HG02763 (cell line): ENCODE measurements around the gene PSEN1.
A peak's percentile ranks its signal among the peaks of the same experiment; 100 is the strongest.

Source experiments
- ATAC-seq: cut with Tn5 transposase; IDR thresholded peaks from one replicate; pipeline ENCODE4 v1.9.1; 2021; ENCODE audit warnings: mild to moderate bottlenecking, moderate library complexity; ENCODE audit not compliant: unreplicated experiment

PSEN1 gene

DNA sequence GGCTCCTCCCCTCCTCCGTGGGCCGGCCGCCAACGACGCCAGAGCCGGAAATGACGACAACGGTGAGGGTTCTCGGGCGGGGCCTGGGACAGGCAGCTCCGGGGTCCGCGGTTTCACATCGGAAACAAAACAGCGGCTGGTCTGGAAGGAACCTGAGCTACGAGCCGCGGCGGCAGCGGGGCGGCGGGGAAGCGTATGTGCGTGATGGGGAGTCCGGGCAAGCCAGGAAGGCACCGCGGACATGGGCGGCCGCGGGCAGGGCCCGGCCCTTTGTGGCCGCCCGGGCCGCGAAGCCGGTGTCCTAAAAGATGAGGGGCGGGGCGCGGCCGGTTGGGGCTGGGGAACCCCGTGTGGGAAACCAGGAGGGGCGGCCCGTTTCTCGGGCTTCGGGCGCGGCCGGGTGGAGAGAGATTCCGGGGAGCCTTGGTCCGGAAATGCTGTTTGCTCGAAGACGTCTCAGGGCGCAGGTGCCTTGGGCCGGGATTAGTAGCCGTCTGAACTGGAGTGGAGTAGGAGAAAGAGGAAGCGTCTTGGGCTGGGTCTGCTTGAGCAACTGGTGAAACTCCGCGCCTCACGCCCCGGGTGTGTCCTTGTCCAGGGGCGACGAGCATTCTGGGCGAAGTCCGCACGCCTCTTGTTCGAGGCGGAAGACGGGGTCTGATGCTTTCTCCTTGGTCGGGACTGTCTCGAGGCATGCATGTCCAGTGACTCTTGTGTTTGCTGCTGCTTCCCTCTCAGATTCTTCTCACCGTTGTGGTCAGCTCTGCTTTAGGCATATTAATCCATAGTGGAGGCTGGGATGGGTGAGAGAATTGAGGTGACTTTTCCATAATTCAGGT lies at the start of gene PSEN1:
Gene PSEN1 (plus strand): TSS at position 121 of the 839 bp plus-strand sequence. CDS start 11,513 bp downstream, outside the sequence.
- peak; percentile 89 for ATAC-seq

DNA sequence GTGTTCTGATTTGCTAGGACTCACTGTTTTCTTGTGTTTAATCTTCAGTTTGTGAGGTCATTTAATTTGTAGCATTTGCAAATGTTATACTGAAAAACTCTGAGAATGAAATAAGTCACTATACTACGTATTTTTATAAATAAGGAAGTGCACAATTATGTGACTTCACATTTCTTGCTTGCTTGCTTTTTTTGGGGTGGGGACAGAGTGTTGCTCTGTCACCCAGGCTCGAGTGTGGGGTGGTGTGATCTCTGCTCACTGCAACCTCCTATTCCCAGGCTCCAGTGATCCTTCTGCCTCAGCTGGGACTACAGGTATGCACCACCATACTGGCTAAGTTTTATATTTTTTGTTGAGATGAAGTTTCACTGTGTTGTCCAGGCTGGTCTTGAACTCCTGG lies 45.3 kb upstream of the PSEN1 start:
- ATAC-seq: no peak

DNA sequence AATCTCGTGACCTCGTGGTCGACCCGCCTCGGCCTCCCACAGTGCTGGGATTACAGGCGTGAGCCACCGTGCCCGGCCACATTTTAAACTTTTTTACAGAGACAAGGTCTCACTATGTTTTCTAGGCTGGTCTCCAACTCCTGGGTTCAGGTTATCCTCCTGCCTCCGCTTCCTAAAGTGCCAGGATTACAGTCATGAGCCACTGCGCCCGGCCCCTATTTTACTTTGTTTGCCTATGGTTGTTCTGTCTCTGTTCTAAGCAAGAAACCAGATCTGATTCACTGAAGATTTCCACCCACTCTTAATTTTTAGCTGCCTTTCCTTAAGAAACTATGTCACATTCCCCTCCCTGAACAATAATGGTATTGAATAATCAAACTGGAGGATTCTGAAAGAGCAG lies 38.9 kb upstream of the PSEN1 start:
- ATAC-seq: no peak

DNA sequence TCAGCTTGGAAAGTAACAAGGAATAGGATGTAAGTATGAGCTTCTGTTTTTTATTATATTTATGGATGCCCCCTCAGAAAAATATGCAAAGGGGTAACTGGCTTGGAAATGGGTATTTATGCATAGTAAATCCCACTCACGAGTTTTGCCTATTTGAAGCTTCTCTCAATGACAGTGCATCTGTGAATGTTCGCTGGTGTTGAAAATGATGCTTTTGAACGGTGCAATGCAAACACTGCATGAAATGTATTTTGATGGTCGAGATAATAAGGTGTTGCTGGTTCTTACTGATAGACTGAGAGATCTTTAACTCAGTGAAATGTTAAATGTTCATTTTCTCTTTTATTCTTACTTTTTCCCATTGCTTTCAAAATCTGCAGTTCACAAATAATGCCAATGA lies 36.0 kb upstream of the PSEN1 start:
- no peak for ATAC-seq

DNA sequence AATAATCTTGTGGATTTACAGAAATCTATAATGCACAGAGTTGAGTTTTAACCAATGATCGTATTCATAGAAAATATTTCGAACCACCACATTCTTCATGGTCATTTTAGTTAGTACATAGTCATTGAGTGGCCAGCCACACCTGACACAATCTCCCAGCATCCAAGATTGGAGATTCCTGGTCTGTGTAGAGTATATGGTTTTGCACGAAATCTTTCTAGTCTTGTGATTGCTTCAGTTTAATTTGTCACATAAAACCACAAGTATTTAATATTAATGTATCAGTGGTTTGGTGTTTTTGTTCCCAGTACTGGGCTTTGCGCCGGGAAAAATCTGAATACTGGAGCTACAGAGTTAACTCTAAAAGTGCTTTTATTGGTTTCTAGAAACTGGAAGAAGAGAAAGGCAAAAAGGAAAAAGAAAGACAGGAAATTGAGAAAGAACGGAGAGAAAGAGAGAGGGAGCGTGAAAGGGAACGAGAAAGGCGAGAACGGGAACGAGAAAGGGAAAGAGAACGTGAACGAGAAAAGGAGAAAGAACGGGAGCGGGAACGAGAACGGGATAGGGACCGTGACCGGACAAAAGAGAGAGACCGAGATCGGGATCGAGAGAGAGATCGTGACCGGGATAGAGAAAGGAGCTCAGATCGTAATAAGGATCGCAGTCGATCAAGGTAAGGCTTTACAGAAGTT lies 33.4 kb upstream of the PSEN1 start:
- no peak for ATAC-seq

DNA sequence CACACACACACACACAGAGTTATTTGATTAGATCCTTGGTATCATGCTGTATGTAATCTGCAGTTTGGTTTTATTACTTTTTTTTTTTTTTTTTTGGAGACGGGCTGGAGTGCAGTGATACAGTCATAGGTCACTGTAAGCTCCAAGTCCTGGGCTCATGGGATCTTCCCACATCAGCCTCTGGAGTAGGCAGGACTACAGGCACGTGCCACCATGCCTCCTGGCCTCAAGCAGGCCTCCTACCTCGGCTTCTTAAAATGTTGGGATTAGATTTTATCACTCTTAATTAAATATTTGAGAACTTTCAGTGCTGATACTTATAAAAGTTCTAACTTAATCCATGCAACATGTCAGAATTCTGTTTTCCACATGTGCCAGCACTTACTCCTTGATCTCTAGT lies 31.3 kb upstream of the PSEN1 start:
- no peak for ATAC-seq

DNA sequence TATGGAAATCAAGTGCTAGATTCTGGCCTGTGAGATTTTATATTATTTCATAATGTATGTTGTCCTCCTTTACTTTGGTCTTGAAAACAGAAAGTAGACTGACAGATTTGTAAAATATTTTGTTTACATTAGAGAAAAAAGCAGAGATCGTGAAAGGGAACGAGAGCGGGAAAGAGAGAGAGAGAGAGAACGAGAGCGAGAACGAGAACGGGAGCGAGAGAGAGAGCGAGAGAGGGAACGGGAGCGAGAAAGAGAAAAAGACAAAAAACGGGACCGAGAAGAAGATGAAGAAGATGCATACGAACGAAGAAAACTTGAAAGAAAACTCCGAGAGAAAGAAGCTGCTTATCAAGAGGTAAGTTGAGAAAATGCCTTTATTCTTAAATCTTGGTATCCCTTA lies 30.6 kb upstream of the PSEN1 start:
- no peak for ATAC-seq

DNA sequence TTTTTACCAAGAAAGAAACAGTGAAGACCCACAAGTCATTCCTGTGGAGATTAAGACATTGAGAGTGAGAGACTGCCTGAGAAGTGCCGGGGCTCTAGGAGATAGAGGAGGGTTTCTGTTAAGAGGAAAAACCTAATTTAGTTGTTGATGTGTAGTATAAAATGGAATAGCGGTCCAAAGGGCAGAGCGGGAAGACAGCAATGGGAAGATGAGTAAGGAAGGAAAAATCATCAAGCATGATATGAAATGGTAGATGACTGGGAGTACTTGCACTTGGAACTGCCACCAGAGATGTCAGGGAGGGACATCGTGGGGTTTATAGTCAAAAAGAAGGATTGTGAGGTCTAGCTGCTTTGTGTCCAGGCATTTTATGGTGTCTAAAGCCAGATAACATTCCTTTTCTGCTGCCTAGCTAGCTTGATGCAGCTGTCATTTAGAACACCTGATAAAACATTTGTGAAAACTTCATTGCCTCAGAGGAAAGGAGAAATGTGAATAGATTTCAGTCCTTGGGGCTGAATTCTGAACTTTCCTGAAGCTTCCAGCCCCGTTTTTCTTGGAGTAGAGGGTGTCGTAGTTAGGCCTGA lies 20.1 kb upstream of the PSEN1 start:
- ATAC-seq: no peak

DNA sequence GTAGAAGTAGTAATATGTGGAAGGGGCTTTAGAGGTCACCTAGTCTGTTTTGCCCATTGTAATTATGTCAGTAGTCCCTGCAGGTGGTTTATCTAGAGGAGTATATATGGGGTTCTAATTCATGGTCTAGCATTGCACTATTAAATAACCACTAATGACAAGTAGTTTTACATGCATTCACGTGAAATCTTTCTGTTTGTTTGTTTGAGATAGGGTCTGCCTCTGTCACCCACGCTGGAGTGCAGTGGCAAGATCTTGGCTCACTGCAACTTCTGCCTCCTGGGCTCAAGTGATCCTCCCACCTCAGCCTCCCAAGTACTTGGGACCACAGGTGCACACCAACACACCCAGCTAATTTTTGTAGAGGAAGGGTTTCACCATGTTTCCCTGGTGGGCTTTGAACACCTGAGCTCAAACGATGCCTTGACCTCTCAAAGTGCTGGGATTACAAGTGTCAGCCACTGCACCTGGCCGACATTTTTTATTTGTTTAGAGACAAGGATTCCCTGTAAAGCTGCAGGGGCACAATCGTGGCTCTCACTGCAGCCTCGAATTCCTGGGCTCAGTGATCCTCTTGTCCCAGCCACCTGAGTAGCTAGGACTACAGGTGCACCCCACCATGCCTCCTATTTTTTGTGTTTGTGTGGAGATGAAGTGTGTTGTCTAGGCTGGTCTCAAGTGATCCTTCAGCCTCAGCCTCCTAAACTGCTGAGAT lies 12.0 kb upstream of the PSEN1 start:
- ATAC-seq: no peak

DNA sequence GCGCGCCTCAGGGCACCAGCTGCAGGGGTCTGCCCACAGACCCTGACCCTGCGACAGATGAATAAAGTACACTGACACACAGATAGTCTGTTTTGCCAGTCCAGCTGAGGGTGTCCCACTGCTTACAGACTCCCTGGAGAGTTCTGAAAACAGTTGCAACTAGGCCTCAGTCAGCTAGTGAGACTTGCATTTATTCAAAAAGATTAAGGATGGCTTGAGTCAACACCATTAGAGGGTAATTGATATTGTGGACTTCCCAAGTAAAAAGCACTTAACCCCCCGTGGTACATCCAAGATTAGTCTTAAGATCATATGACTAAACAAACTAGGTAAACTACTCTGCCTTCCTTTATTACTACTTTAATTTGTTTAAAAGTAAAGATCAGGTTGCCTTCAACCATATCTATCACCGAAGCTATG lies 11.1 kb upstream of the PSEN1 start:
- ATAC-seq: no peak

DNA sequence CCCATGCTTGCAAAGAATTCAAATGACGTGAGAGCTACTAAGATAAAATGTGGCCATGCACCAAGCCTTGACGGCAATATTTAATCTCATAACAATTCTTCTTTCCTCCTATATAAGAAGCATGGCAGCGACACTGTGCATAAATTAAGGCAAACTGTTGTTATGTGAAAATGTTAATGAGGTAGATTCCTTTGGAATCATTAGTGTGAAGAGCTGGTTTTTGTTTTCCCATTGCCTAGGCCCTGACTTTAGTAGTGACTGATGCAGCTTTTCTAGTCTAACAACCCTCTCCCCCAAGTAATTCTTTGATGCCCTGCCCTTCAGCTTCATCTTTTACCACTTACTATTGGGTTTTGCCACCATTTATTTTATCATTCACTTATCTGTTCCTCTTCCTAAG lies 10.6 kb upstream of the PSEN1 start:
- no peak for ATAC-seq

DNA sequence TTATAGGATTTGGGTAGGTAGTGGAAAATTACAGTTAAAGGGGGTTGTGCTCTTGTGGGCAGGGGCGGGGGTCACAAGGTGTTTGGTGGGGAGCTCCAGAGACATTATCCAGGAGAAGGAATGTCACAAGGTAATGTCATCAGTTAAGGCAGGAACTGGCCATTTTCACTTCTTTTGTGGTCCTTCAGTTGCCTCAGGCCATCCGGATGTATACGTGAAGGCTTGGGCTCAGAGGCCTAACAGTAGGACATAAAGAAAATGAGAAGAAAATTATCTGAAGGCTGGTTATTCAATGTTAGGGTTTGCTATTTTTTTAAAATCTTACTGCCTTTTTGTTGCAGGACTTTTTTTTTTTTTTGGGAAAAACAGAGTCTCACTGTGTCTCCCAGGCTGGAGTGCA lies 2.5 kb upstream of the PSEN1 start:
- no peak for ATAC-seq

DNA sequence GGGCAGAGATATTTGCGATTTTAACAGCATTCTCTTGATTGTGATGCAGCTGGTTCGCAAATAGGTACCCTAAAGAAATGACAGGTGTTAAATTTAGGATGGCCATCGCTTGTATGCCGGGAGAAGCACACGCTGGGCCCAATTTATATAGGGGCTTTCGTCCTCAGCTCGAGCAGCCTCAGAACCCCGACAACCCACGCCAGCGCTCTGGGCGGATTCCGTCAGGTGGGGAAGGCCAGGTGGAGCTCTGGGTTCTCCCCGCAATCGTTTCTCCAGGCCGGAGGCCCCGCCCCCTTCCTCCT lies 271 bp upstream of the PSEN1 start:
- ATAC-seq: no peak

DNA sequence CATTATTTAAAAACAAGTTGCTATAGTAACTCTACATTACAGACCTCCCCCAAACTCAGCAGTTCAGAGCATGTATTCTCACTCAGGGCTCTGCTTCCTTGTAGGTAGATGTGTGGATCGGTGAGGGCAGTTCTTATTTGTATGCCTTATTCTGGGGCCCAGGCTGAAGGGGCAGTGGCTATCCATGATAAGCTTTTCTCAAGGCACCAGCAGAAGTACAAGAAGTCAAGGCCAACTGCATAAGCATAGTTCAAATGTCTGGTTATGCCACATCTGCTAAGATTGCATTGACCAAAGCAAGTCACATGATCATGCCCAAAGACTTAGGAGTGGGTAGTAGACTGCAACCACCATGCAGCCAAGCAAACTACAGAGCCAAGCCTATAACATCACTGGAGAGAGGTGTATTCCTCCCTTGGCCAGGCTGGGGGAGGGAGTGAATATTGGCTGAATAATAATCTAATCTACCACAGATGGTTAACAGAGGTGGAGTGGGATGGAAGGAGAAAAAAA lies 4.6 kb downstream of the PSEN1 start:
- ATAC-seq: no peak

DNA sequence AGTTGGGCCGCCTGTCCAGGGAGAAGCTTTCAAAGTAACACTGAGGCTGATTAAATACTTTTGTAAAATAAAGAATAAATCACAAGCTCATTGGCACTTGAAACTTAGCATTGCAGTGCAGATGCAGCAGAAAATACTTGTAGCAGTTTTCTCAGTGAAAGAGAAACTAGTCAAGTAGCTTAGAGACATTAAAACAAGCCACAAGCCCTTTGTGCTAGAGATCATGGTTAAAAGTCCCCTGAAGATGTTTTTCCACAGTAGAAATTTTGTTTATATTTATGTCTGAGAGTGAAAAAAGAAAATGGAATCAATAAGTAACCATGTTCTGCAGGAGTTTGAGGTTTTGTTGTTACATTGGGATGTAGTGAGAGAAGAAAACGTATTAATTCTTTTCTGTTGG lies 5.9 kb downstream of the PSEN1 start:
- no peak for ATAC-seq

DNA sequence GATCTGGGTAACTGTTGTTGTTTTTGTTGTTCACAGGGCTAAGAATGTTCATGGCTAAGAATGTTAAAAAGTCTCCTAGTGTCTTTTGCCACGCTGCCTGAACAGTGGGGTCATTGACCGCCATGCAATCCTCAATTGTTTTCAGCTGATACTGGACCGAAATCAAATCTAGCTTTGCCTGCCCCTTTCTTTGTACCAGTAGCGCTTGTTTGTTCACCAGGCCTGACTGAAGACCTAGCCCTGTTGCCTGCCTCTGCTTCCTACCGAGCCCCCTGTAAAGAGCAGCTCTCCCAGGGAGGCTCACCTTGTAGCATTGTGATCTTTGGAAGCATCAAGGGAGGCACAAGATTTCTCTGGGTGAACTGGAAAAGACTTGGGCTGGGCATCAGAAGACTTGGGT lies 6.7 kb downstream of the PSEN1 start:
- no peak for ATAC-seq

DNA sequence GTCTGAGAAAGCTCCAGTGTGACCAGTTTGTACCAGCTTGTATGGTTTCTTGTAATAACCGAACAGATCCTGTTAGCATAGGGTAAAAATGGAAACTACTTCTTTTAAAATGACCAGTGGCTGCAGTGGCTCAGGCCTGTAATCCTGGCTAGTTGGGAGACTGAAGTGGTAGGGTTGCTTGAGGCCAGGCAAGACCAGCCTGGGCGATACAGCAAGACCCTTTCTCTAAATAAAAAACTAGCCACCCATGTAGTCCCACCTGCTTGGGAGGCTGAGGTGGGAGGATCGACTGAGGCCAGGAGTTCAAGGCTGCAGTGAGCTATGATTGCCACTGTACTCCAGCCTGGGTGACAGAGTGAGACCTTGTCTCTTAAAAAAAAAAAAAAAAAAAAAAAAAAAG lies 7.3 kb downstream of the PSEN1 start:
- no peak for ATAC-seq

DNA sequence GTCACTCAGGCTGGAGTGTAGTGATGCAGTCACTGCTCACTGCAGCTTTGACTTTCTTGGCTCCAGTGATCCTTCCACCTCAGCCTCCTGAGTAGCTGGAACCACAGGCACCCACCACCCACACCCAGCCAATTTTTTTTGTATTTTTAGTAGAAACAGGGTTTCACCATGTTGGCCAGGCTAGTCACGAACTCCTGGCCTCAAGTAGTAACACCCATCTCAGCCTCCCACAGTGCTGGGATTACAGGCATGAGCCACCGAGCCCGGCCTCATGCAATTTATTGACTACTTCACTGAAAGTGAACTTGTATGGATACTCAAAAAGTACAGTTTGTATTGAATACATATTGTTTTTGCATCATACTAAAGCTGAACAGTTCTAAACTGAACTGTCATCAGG lies 9.1 kb downstream of the PSEN1 start:
- no peak for ATAC-seq

DNA sequence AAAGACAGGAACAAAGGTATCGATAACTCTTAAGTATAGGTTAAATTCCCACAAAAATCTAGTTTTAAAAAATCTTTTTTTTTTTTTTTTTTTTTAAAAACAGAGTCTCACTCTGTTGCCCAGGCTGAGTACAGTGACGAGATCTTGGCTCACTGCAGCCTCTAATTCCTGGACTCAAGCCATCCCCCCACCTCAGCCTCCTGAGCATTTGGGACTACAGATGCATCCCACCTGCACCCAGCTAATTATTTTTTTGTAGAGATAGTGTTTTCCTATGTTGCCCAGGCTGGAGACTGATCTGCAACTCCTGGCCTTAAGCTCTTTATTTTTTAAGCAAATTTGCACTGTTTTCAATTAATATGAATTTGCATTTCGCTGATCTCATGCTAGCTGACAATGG lies 9.8 kb downstream of the PSEN1 start:
- no peak for ATAC-seq

DNA sequence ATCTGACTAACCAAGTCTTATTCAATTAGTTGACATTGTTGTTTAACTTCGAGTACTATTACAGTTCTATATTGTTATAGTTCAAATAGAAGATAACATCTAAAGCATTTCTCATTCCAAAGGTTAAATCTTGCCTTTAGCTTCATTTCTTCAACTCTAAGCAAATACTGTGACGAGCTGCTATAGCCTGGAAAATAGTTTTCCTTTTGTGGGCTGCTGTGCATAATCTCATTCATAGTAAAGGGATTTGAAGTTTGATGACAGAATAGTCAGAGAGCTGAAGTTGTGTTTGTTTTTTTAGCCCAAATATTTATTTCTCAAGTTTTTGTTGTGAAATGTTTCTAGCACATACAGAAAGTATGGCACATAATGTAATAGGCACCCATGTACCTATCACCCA lies 13.4 kb downstream of the PSEN1 start:
- no peak for ATAC-seq

DNA sequence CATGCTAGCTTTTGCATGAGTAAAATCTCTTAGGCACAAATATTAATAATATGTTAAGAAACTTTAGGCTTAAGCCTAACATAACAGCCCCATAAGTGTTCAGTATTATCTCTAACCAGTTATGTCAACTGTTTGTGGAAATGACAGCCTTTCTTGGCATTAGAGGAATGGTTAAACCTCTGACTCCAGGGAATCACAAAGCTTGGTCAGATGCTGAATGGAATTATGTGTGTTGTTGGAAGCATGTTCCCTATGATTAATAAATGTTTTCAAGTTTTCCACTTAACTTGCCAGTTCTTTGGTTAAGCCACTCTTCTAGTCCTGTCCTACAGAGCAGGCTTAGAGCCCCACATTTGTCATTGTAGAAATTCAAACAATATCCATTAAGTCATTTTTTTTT lies 17.0 kb downstream of the PSEN1 start:
- ATAC-seq: no peak
